Effector memory CD4-positive, alpha-beta T cell (primary cell): Measurements from ENCODE around the gene PDCD6IP.

ENCODE experiments used
- DNase-seq, 3 donors: peaks; one replicate each; pipeline ENCODE4 v3.0.0-alpha.2; 2020
- H3K27ac ChIP-seq: 2 replicates; pipeline ENCODE4 v1.7.0; 2013; ENCODE audit warnings: mild to moderate bottlenecking, low read length, moderate library complexity; ENCODE audit not compliant: insufficient read depth, poor library complexity, severe bottlenecking
- H3K27me3 ChIP-seq: replicated peaks from 2 replicates; pipeline ENCODE4 v1.7.0; 2013; ENCODE audit warnings: mild to moderate bottlenecking, low read length; ENCODE audit not compliant: insufficient read depth, control insufficient read depth, poor library complexity, severe bottlenecking
- H3K36me3 ChIP-seq: 2 replicates; pipeline ENCODE4 v1.7.0; 2013; ENCODE audit warnings: mild to moderate bottlenecking, low read length, moderate library complexity; ENCODE audit not compliant: control insufficient read depth, insufficient read depth
- H3K4me1 ChIP-seq: 2 replicates; pipeline ENCODE4 v1.7.0; 2013; ENCODE audit warnings: low read length, mild to moderate bottlenecking; ENCODE audit not compliant: control insufficient read depth, insufficient read depth, poor library complexity, severe bottlenecking
- H3K4me3 ChIP-seq: 2 replicates; pipeline ENCODE4 v1.7.0; 2013; ENCODE audit warnings: low read length, low read depth, mild to moderate bottlenecking; ENCODE audit not compliant: insufficient read depth, poor library complexity, severe bottlenecking
- H3K9me3 ChIP-seq: 2 replicates; pipeline ENCODE4 v1.7.0; 2013; ENCODE audit warnings: mild to moderate bottlenecking, low read length, moderate library complexity; ENCODE audit not compliant: control insufficient read depth

Gene PDCD6IP

GRCh38 chr3:33869977-33870376, 71.5 kb downstream of the PDCD6IP start:
- Histone ChIP-seq H3K4me3 (no peak overlapping the region), H3K4me1 (no peaks in the 10 kb centered on the region), H3K27ac (no peak overlapping the region), H3K36me3 (peaks cover 13% of the 10 kb centered on the region), H3K9me3 (no peaks in the 10 kb centered on the region), H3K27me3 (no peaks in the 10 kb centered on the region)
- no peak for DNase-seq

GRCh38 chr3:33874815-33875214, 76.4 kb downstream of the PDCD6IP start:
- H3K27ac ChIP-seq = no peak overlapping the region
- H3K4me1 ChIP-seq = no peaks in the 10 kb centered on the region
- H3K36me3 ChIP-seq = no peaks in the 10 kb centered on the region
- no peak for DNase-seq
- no peaks in the 10 kb centered on the region for H3K27me3 ChIP-seq
- H3K9me3 ChIP-seq = no peaks in the 10 kb centered on the region
- H3K4me3 ChIP-seq = no peak overlapping the region

- H3K36me3 ChIP-seq = no peaks in the 10 kb centered on the region
- no peaks in the 10 kb centered on the region for H3K4me1 ChIP-seq
- no peak overlapping the region for H3K4me3 ChIP-seq
- no peak for DNase-seq
- H3K27ac ChIP-seq = no peak overlapping the region
- no peaks in the 10 kb centered on the region for H3K27me3 ChIP-seq
- H3K9me3 ChIP-seq = no peaks in the 10 kb centered on the region
These were observed 77.2 kb downstream of the PDCD6IP start for GRCh38 chr3:33875680-33876079.

GRCh38 chr3:33877187-33877586, 78.8 kb downstream of the PDCD6IP start:
- DNase-seq = no peak
- Histone ChIP-seq H3K36me3 (no peaks in the 10 kb centered on the region), H3K27me3 (no peaks in the 10 kb centered on the region), H3K4me1 (no peaks in the 10 kb centered on the region), H3K27ac (no peak overlapping the region), H3K9me3 (no peaks in the 10 kb centered on the region), H3K4me3 (no peak overlapping the region)

- Histone ChIP-seq H3K4me1 (no peaks in the 10 kb centered on the region), H3K9me3 (no peaks in the 10 kb centered on the region), H3K4me3 (no peak overlapping the region), H3K36me3 (no peaks in the 10 kb centered on the region), H3K27me3 (no peaks in the 10 kb centered on the region), H3K27ac (no peak overlapping the region)
- no peak for DNase-seq
These were observed 81.1 kb downstream of the PDCD6IP start for GRCh38 chr3:33879540-33879939.

- no peak overlapping the region for H3K27ac ChIP-seq
These were observed 83.0 kb downstream of the PDCD6IP start for GRCh38 chr3:33881156-33882064.

GRCh38 chr3:33882296-33882695, 83.9 kb downstream of the PDCD6IP start:
- no peak for DNase-seq
- Histone ChIP-seq H3K9me3 (no peaks in the 10 kb centered on the region), H3K36me3 (no peaks in the 10 kb centered on the region), H3K27ac (no peak overlapping the region), H3K27me3 (no peaks in the 10 kb centered on the region), H3K4me3 (no peak overlapping the region), H3K4me1 (no peaks in the 10 kb centered on the region)

More at GRCh38 chr3:33881156-33882064, 83.0 kb downstream of the PDCD6IP start:
- H3K27me3 ChIP-seq = no peaks in the 10 kb centered on the region
- H3K4me3 ChIP-seq = no peak overlapping the region
- DNase-seq = no peak
- no peaks in the 10 kb centered on the region for H3K4me1 ChIP-seq
- no peaks in the 10 kb centered on the region for H3K36me3 ChIP-seq
- no peaks in the 10 kb centered on the region for H3K9me3 ChIP-seq

GRCh38 chr3:33883538-33883950, 85.1 kb downstream of the PDCD6IP start:
- Histone ChIP-seq H3K4me1 (no peaks in the 10 kb centered on the region), H3K9me3 (no peaks in the 10 kb centered on the region), H3K27me3 (no peaks in the 10 kb centered on the region), H3K36me3 (no peaks in the 10 kb centered on the region), H3K27ac (no peak overlapping the region), H3K4me3 (no peak overlapping the region)
- no peak for DNase-seq

GRCh38 chr3:33883951-33884561, 85.6 kb downstream of the PDCD6IP start:
- Histone ChIP-seq H3K27ac (no peak overlapping the region), H3K9me3 (no peaks in the 10 kb centered on the region), H3K4me1 (no peaks in the 10 kb centered on the region), H3K4me3 (no peak overlapping the region), H3K36me3 (no peaks in the 10 kb centered on the region), H3K27me3 (no peaks in the 10 kb centered on the region)
- DNase-seq = no peak

- H3K9me3 ChIP-seq = no peaks in the 10 kb centered on the region
- DNase-seq = no peak
- no peaks in the 10 kb centered on the region for H3K36me3 ChIP-seq
- H3K4me1 ChIP-seq = no peaks in the 10 kb centered on the region
- no peak overlapping the region for H3K4me3 ChIP-seq
- H3K27ac ChIP-seq = no peak overlapping the region
- H3K27me3 ChIP-seq = no peaks in the 10 kb centered on the region
These were observed 86.3 kb downstream of the PDCD6IP start for GRCh38 chr3:33884701-33885100.
